DMS 273 treated with DMSO at 0.1 percent for 48 hours (cell line): ENCODE data around the gene ACTA1.
A peak's percentile ranks its signal among the peaks of the same experiment; 100 is the strongest.
"Not testable (repeated sequence)": the region's sequence is repeated elsewhere in the genome, so short reads cannot be mapped to it uniquely, and the experiment has no call there.

Experiments
- DNase-seq: peaks from one replicate; lab custom pipeline; 2025; lab: John Stamatoyannopoulos, UW

Gene ACTA1

DNA sequence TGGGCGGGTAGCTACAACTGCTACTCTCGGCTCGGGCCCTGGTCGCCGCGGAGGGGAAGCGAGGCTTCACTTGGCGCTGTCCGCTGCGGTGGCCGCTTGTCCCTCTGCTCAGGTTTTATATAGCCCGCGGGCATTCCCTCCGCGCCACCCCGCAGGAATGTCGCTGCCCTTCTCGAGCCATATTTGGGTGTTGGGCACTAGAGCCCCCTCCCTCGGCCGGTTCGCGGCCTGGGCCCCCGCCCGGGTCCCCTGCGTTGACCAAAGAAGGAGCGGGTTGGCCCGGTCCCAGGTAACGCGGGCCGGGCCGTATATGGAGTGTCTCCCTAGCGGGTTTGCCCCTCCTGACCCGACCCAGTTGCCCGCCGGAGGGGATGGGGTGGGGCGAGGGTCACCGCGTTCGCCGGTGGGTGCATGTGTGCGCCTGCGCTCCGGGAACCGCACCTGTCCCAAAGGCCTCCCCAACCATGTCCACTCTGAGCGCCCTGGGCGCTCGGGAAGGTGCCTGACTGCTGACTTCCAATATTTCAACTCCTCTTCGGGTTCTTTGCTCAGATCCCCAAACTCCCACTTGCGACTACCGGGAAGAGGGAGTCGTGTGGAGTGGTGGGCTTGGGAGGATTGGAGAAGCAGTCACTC, at the start of gene ACTA1:
Gene ACTA1 (minus strand): TSS at position 90 of the 636 bp plus-strand sequence. CDS start 979 bp downstream, outside the sequence.
- DNase-seq = no peak

GRCh38 chr1:229482511-229482910, 48.6 kb upstream of the ACTA1 start:
- DNase-seq = no peak

DNA sequence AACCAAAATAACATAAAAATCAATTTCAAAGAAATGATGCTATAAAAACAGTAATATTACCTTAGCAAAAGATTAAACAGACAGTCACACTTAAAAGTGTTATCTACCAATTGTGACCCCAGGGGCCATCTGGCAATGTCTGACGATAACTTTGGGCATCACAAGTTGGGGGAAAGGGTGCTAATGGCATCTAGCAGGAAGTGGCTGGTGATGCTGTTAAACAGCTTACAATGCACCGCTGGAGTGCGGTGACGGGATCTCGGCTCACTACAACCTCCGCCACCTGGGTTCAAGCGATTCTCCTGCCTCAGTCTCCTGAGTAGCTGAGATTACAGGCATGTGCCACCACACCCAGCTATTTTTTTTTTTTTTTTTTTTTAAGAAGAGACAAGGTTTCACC, 46.6 kb upstream of the ACTA1 start:
- DNase-seq = no peak

DNA sequence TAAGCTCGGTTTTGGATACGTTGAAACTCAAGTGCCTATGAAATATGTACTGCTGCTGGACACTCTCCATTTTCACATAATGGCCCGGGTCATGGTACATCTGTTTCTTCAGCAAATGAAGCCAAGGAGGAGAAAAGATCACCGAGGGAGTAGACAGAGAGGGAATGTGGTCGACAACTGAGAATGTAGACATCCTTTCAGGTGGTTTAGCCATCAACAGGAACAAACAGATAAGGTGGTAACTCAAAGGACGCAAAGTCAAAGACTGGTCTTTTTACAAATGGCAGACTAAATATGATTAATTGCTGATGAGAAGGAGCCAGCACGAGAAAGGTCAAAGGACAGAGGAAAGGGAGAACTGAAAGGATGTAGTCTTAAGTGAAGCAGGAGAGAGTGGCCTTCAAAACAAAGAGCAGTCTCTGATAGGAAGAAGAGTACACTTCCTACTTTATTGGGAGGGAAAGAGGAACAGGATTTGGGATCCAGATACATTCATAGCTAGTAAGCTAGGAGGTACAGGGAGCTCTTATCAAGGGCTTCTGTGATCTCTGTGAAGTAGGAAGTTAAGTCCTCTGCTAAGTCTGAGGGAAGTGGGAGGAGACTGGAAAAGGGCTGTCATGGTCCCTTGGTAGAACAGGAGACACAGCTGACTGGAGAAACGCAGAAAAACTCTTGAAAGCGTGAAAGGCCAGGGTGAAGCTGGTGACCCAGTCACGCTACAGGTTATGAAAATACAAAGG, 45.9 kb upstream of the ACTA1 start:
- no peak for DNase-seq

GRCh38 chr1:229478852-229479251, 45.0 kb upstream of the ACTA1 start:
- DNase-seq = no peak

- not testable (repeated sequence) for DNase-seq
These were observed 42.0 kb upstream of the ACTA1 start for GRCh38 chr1:229475859-229476258.

GRCh38 chr1:229474509-229474908, 40.6 kb upstream of the ACTA1 start:
- no peak for DNase-seq

GRCh38 chr1:229471175-229471574, 37.3 kb upstream of the ACTA1 start:
- no peak for DNase-seq

- DNase-seq = no peak
These were observed 36.6 kb upstream of the ACTA1 start for GRCh38 chr1:229470406-229471043.

GRCh38 chr1:229466887-229467286, 33.0 kb upstream of the ACTA1 start:
- no peak for DNase-seq

DNA sequence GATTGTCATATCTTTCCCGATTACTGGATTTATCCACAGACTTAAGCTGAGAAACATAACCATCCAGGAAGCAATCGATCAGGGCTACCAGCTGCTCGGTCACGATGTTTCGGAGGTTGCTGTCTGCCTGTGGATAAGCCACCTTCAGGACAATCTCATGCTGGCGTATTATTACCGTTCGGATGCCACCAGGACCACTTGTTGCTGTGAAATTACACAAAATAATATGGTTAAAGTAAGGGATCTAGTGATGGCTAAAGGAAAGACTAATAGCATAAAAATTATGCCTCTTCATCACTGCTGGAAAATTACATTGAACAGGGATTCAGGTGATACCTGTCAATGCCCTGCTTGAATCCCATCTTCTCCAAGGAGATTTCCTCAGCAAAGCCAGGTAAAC, 30.8 kb upstream of the ACTA1 start:
- DNase-seq = no peak

- no peak for DNase-seq
These were observed 27.3 kb upstream of the ACTA1 start for GRCh38 chr1:229461032-229461668.

GRCh38 chr1:229459815-229460214, 25.9 kb upstream of the ACTA1 start:
- no peak for DNase-seq

DNA sequence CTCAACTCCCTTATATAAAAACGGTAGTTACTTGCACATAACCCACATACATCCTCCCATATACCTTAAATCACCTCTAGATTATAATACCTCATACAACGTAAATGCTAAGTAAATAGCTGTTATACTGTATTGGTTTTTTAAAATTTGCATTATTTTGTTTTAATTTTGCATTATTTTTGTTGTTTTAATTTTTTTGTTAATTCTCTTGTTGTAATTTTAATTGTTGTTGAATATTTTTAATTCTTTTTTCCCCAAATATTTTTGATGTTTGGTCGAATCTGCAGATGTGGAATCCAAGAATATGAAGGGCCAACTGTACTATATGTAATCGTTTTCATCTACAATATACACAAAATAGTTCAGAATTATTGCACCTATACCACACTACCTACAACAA, 23.5 kb upstream of the ACTA1 start:
- no peak for DNase-seq

DNA sequence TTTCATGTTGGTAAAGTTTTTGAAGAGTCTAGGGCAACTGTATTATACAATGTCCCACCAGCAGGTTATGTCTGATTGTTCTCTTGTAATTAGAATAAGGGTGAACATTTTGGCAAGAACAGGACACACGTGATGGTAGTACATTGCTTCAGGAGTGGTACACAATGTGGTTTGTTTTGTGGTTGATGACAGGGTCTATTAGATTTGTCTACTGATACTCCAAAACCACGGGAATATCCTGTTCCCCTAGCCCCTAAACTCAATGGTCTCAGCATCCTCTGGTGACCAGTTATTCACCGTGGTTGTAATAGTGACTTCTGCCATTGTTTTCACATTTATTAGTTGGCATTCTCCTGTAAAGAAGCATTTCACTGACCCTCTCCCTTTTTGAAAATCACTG, 22.1 kb upstream of the ACTA1 start:
- DNase-seq = no peak

- DNase-seq = no peak
These were observed 20.2 kb upstream of the ACTA1 start for GRCh38 chr1:229454056-229454455.

- peak; percentile 5 for DNase-seq
These were observed 19.3 kb upstream of the ACTA1 start for GRCh38 chr1:229452956-229453801.

DNA sequence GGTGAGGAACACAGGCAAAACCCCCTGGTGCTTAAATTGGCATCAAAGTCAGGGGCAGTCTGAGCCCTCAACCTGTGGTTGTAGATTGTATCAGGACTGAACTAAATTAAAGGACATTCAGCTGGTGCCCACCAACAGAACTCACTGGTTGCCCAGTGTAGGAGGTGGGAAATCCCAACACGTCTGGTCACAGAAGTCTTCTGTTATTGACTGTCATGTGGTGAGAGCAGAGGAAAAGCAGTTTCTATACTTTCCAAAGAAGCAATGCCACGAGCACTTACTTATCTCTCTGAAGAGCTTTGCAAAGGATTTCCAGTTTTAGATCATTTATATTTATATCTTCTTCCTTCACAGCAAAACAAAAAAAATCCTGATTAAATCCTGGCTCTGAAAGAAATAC, 15.0 kb upstream of the ACTA1 start:
- DNase-seq = no peak

DNA sequence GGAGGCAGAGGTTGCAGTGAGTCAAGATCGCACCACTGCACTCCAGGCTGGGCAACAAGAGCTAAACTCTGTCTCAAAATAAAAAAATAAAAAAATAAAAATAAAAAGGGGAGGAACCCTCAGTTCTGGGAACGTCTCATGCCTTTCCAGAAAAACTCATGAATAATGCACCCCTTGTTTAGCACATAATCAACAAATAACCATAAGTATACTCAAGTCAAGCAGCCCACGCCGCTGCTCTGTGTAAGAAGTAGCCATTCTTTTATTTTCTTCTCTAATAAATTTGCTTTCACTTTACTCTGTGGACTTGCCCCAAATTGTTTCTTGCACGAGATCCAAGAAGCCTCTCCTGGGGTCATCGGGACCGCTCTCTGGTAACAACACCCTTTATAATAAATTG, 14.5 kb upstream of the ACTA1 start:
- no peak for DNase-seq

GRCh38 chr1:229447809-229448252, 13.9 kb upstream of the ACTA1 start:
- no peak for DNase-seq

- no peak for DNase-seq
These were observed 11.9 kb upstream of the ACTA1 start for GRCh38 chr1:229445828-229446227.
